B cell (primary cell): Measurements from ENCODE around the gene HES6. TPM values are rescaled to one million over a fixed set of nuclear protein-coding genes. Genes with fewer than 3 reads are reported as not detected.

ENCODE experiments used
- ATAC-seq: fragments of 200-7000 bp; cut with Tn5 transposase; one replicate; pipeline ENCODE4 v1.10.0; 2021; ENCODE audit warnings: low read depth, mild to moderate bottlenecking, moderate number of reproducible peaks, moderate library complexity
- CTCF ChIA-PET: fragments of 350-600 bp; sonication (Branson Sonifier 250); formaldehyde crosslinking; loops from one replicate; lab custom pipeline; 2021; ENCODE audit warnings: antibody characterized with exemption, inconsistent platforms; lab: Charles Lee
- POLR2A ChIA-PET: fragments of 350-600 bp; sonication (Branson Sonifier 250); formaldehyde crosslinking; loops from one replicate; lab custom pipeline; 2021; ENCODE audit warnings: antibody characterized with exemption; lab: Charles Lee
- DNase-seq: peaks from one replicate; pipeline ENCODE4 v3.0.0; 2013
- H2AFZ ChIP-seq: 2 replicates; pipeline ENCODE4 v1.6.1; 2012; ENCODE audit warnings: mild to moderate bottlenecking, low read depth, low read length; ENCODE audit not compliant: insufficient read depth, poor library complexity, severe bottlenecking
- H3K27ac ChIP-seq, 2 donors: 1 replicate in 1 of 2; 2 replicates in 1 of 2; pipeline ENCODE4 v1.5.1; 2012 to 2013; ENCODE audit warnings: low read length in 2 of 2, mild to moderate bottlenecking in 2 of 2, moderate library complexity in 1 of 2
- H3K27me3 ChIP-seq, 4 experiments: fragments of 200-600 bp in 1 of 4; sonication (generic) in 1 of 4; replicated peaks in 1 of 4; 1 replicate in 2 of 4; 2 replicates in 2 of 4; pipeline versions ENCODE4 v1.6.1 to v1.7.0; 2013 to 2016; ENCODE audit warnings: low read length in 3 of 4, mild to moderate bottlenecking in 2 of 4, mixed read lengths in 1 of 4, moderate library complexity in 1 of 4; ENCODE audit not compliant: insufficient read depth in 4 of 4, control insufficient read depth in 3 of 4; ENCODE audit errors: control extremely low read depth in 1 of 4
- H3K36me3 ChIP-seq, 2 experiments: replicated peaks in 1 of 2; 1 replicate in 1 of 2; 2 replicates in 1 of 2; pipeline versions ENCODE4 v1.6.1 to v1.7.1; 2013; ENCODE audit warnings: low read length in 1 of 2; ENCODE audit not compliant: insufficient read depth in 2 of 2, control insufficient read depth in 1 of 2; ENCODE audit errors: control extremely low read depth in 1 of 2, extremely low read depth in 1 of 2
- H3K4me1 ChIP-seq, 2 donors: fragments of 200-600 bp in 1 of 2; sonication (generic) in 1 of 2; 1 replicate in 1 of 2; 2 replicates in 1 of 2; pipeline versions ENCODE4 v1.5.1 to v1.6.1; 2013 to 2017; ENCODE audit warnings: low read length in 2 of 2; ENCODE audit not compliant: control insufficient read depth in 2 of 2, insufficient read depth in 2 of 2
- H3K4me2 ChIP-seq: replicated peaks from 2 replicates; pipeline ENCODE3; 2012; ENCODE audit warnings: mild to moderate bottlenecking, low read depth, low read length; ENCODE audit not compliant: poor library complexity, severe bottlenecking
- H3K4me3 ChIP-seq, 5 experiments: fragments of 200-600 bp in 1 of 5; sonication (generic) in 1 of 5; 1 replicate in 3 of 5; 2 replicates in 2 of 5; pipeline versions ENCODE4 v1.5.1 to v1.7.0; 2011 to 2016; ENCODE audit warnings: low read length in 4 of 5, mild to moderate bottlenecking in 4 of 5, low read depth in 2 of 5, control low read depth in 1 of 5, moderate library complexity in 1 of 5; ENCODE audit not compliant: insufficient read depth in 1 of 5; ENCODE audit errors: control extremely low read depth in 1 of 5, extremely low read depth in 1 of 5
- H3K79me2 ChIP-seq: fragments of 200-600 bp; sonication (generic); one replicate; pipeline ENCODE4 v1.6.0; 2016; ENCODE audit warnings: low read length; ENCODE audit not compliant: control insufficient read depth, insufficient read depth
- H3K9ac ChIP-seq: fragments of 200-600 bp; sonication (generic); 2 replicates; pipeline ENCODE4 v1.6.1; 2017; ENCODE audit warnings: mild to moderate bottlenecking, low read length, moderate library complexity
- H3K9me3 ChIP-seq, 3 donors: one replicate each; pipeline versions ENCODE4 v1.6.1 to v1.7.1; 2013; ENCODE audit warnings: low read length in 2 of 3; ENCODE audit not compliant: control insufficient read depth in 2 of 3, insufficient read depth in 1 of 3; ENCODE audit errors: control extremely low read depth in 1 of 3
- H4K20me1 ChIP-seq: 2 replicates; pipeline ENCODE4 v1.6.0; 2012; ENCODE audit warnings: mild to moderate bottlenecking, low read length; ENCODE audit not compliant: insufficient read depth, control insufficient read depth, poor library complexity, severe bottlenecking
- H3K27ac Mint-ChIP-seq: one replicate; pipeline ENCODE4 v1.8.0; 2021; ENCODE audit warnings: mixed read lengths
- H3K27me3 Mint-ChIP-seq: one replicate; pipeline ENCODE4 v1.8.0; 2021; ENCODE audit warnings: mixed read lengths
- H3K4me1 Mint-ChIP-seq: one replicate; pipeline ENCODE4 v1.8.0; 2021; ENCODE audit warnings: mixed read lengths
- H3K4me3 Mint-ChIP-seq: one replicate; pipeline ENCODE4 v1.8.0; 2021; ENCODE audit warnings: mixed read lengths
- H3K9me3 Mint-ChIP-seq: one replicate; pipeline ENCODE4 v1.8.0; 2022; ENCODE audit warnings: mixed read lengths; ENCODE audit not compliant: insufficient read depth
- EZH2 ChIP-seq: IDR thresholded peaks from 2 replicates; pipeline ENCODE4 v1.6.1; 2012; ENCODE audit warnings: borderline replicate concordance, low read depth, mild to moderate bottlenecking, moderate library complexity, low read length; ENCODE audit not compliant: insufficient read depth, poor library complexity, severe bottlenecking
- WGBS: methylation state at CpG from one replicate; pipeline ENCODE4 v1.1.5; 2013; ENCODE audit warnings: missing lambda C conversion rate; ENCODE audit not compliant: insufficient coverage; 5-methylcytosine and 5-hydroxymethylcytosine counted together
- intact Hi-C: fragments of 100-400 bp; cut with micrococcal nuclease; formaldehyde crosslinking; loops from one replicate; pipeline ENCODE4 v1.10.0; 2022
- polyA plus RNA-seq: library from polyadenylated mRNA; depleted of rRNA; stranded (reverse); fragments of >200 nt; gene quantifications from 2 replicates; pipeline ENCODE4 v1.2.3, GENCODE V29; 2012
- total RNA-seq, 2 donors: library from RNA; stranded (reverse); fragments of 120-200 nt in 1 of 2; gene quantifications; 1 replicate in 1 of 2; 2 replicates in 1 of 2; pipeline versions ENCODE4 v1.2.3 to v1.2.4, GENCODE V29; 2013 to 2022
- TF ChIP-seq, protein P1 (sequence below): fragments of 200-600 bp; IDR thresholded peaks from one replicate; pipeline ENCODE4 v1.8.0; 2022; ENCODE audit warnings: antibody characterized with exemption, mild to moderate bottlenecking

Gene HES6
- total and polyA plus RNA-seq, 2 donors (not counting 1 experiment from before 2014, with no cell fraction given): 6.5 to 14.3 TPM

DNA sequence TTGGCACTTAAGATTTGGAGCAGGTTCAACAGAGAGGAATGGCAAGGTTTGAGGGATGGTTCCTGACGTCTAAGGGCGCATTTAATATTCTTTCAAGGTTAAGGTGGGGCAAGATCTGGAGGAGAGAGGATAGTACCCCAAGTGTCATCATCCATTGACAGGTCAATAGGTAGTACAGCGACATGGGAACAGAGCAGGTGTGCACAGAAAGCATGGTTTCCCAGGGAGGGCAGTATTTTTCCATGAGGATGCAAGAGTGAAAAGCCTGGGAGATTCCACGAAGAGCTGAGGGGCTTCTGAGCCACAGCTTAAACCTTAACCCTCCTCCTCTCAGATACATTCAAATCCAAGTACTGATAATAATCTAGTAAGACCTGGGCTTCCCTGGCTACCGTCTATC is 9.1 kb downstream of the HES6 start:
- intact Hi-C loops: loop anchor here (1.0 to 5.0 kb wide), 4 partner anchors 10 to 558 kb away; partner anchors contain the start of genes HES6, ILKAP and PER2
- 90% methylated on average over 4 of the region's 5 CpGs for WGBS
- no peak for TF ChIP-seq EZH2
- TF ChIP-seq, protein P1, sequence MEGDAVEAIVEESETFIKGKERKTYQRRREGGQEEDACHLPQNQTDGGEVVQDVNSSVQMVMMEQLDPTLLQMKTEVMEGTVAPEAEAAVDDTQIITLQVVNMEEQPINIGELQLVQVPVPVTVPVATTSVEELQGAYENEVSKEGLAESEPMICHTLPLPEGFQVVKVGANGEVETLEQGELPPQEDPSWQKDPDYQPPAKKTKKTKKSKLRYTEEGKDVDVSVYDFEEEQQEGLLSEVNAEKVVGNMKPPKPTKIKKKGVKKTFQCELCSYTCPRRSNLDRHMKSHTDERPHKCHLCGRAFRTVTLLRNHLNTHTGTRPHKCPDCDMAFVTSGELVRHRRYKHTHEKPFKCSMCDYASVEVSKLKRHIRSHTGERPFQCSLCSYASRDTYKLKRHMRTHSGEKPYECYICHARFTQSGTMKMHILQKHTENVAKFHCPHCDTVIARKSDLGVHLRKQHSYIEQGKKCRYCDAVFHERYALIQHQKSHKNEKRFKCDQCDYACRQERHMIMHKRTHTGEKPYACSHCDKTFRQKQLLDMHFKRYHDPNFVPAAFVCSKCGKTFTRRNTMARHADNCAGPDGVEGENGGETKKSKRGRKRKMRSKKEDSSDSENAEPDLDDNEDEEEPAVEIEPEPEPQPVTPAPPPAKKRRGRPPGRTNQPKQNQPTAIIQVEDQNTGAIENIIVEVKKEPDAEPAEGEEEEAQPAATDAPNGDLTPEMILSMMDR: no peak
- H3K4me3 ChIP-seq: peak overlapping the region in 4 of 5 experiments; percentile 58 to 84 (median 67)
- Mint-ChIP-seq H3K9me3 (no peaks in the 10 kb centered on the region), H3K4me1 (peaks cover 27% of the 10 kb centered on the region), H3K27ac (no peak overlapping the region), H3K27me3 (peaks cover 24% of the 10 kb centered on the region), H3K4me3 (peak overlapping the region; percentile 94)
- DNase-seq (no peak), ATAC-seq (no peak)
- ChIA-PET POLR2A (no interaction called here), CTCF (interaction anchor here (1.5 kb wide), 1 partner anchor 25 kb away, joined by 6 read pairs; no protein-coding TSS in a partner anchor)
- H4K20me1 ChIP-seq: no peaks in the 10 kb centered on the region
- no peaks in the 10 kb centered on the region for H3K79me2 ChIP-seq
- H3K27ac ChIP-seq: no peak overlapping the region
- peaks cover 7 to 18% of the 10 kb centered on the region in 2 donors for H3K4me1 ChIP-seq
- peak overlapping the region; percentile 80 for H3K9ac ChIP-seq
- peaks cover 0 to 12% (median 4%) of the 10 kb centered on the region in 4 experiments for H3K27me3 ChIP-seq
- peak overlapping the region; percentile 99 for H3K4me2 ChIP-seq
- H2AFZ ChIP-seq: peak overlapping the region; percentile 96
- peaks cover 0 to 15% (median 0%) of the 10 kb centered on the region in 3 donors for H3K9me3 ChIP-seq
- no peaks in the 10 kb centered on the region for H3K36me3 ChIP-seq

DNA sequence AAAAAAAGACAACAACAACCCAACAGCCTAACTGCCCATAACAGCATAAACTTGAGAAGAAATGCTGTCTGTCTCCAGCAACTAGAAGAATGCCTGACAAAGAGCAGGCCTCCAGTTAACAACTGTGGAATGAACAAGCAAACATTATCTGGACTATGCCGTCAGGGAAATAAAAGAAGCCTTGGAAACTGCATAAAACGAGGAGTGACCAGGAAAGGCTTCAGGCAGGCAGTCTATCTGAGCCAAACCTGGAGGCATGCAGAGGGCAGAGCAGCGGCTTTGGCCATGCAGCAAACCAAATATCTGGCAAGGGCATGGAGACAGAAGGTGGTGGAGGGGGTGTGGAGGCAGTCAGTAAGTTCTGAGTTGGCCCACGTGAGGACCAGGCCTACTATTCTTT is 11.1 kb downstream of the HES6 start:
- Histone ChIP-seq H4K20me1 (no peaks in the 10 kb centered on the region), H3K36me3 (peaks cover 0 to 2% of the 10 kb centered on the region in 2 experiments), H2AFZ (no peak overlapping the region), H3K4me3 (no peak overlapping the region), H3K79me2 (no peaks in the 10 kb centered on the region), H3K4me1 (peaks cover 7 to 14% of the 10 kb centered on the region in 2 donors), H3K27ac (no peak overlapping the region), H3K27me3 (peaks cover 0 to 5% (median 0%) of the 10 kb centered on the region in 4 experiments), H3K9ac (no peak overlapping the region), H3K4me2 (no peak overlapping the region), H3K9me3 (peaks cover 0 to 15% (median 0%) of the 10 kb centered on the region in 3 donors)
- ChIA-PET CTCF (no interaction called here), POLR2A (no interaction called here)
- TF ChIP-seq EZH2: no peak
- TF ChIP-seq, protein P1: no peak
- H3K27ac Mint-ChIP-seq: no peak overlapping the region
- H3K4me3 Mint-ChIP-seq: no peak overlapping the region
- peaks cover 19% of the 10 kb centered on the region for H3K4me1 Mint-ChIP-seq
- intact Hi-C loops: no loop called here
- ATAC-seq (no peak), DNase-seq (no peak)
- peaks cover 14% of the 10 kb centered on the region for H3K27me3 Mint-ChIP-seq
- 86% methylated on average over 4 of the region's 4 CpGs for WGBS
- H3K9me3 Mint-ChIP-seq: no peaks in the 10 kb centered on the region
